ENCODE data around the gene TTBK2. TPM values are rescaled to one million over a fixed set of nuclear protein-coding genes. Genes with fewer than 3 reads are reported as not detected.

The TTBK2 gene
- total RNA-seq, 2 donors from 2014 or later: 14.0 to 21.9 TPM

DNA sequence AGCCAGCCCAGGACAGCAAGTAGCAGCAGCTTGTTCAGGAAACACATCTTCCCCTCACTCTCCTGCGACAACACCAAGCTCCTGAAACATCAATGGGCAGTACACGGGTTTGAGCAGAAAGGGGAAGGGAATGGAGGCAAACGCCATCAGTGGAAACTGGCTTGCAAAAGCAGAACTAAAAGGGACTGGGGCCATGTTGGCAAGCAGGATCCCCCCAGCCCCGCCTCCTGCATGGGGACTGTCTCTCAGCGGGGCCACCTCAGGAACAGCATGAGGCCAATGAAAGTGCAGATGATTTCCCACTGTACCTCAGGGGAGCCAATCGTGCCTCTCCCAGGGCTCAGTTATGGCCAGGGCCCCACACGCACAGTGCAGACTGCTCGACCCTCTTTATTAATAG, 190.4 kb downstream of the TTBK2 start:
- DNase-seq (ENCODE audit: low spot score) (no peak), ATAC-seq (no peak)
- no peaks in the 10 kb centered on the region for H3K27me3 Mint-ChIP-seq
- no peak overlapping the region for H3K4me3 Mint-ChIP-seq
- H3K36me3 Mint-ChIP-seq: peaks cover 25% of the 10 kb centered on the region
- H3K4me1 Mint-ChIP-seq (ENCODE audit: low read depth in 2 of 2): peaks cover 6 to 9% of the 10 kb centered on the region in 2 donors
- H3K27ac Mint-ChIP-seq: no peak overlapping the region
- no peaks in the 10 kb centered on the region for H3K9me3 Mint-ChIP-seq

DNA sequence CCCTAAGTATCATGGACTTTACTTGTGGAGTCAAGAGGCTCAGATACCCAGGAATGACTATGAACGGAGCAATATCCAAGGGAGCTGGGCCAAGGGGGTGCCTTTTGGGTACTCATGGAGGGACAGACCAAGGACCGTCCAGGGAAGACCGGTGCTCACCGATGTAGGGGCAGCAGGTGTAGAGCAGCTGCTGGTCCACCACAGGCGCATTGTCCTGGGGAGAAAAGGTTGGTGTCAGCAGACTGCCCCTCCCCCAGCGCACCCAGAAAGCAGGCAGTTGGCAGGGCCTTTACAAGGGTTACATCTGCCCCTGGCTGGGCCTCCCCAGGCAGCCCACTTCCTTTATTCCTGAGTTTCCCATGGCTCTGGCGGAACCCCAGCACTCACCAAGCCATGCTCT, 191.2 kb downstream of the TTBK2 start:
- no peaks in the 10 kb centered on the region for H3K27me3 Mint-ChIP-seq
- no peak overlapping the region for H3K4me3 Mint-ChIP-seq
- H3K9me3 Mint-ChIP-seq: no peaks in the 10 kb centered on the region
- peaks cover 25% of the 10 kb centered on the region for H3K36me3 Mint-ChIP-seq
- ATAC-seq: no peak
- DNase-seq (ENCODE audit: low spot score): no peak
- peaks cover 6 to 9% of the 10 kb centered on the region in 2 donors for H3K4me1 Mint-ChIP-seq (ENCODE audit: low read depth in 2 of 2)
- H3K27ac Mint-ChIP-seq: no peak overlapping the region

DNA sequence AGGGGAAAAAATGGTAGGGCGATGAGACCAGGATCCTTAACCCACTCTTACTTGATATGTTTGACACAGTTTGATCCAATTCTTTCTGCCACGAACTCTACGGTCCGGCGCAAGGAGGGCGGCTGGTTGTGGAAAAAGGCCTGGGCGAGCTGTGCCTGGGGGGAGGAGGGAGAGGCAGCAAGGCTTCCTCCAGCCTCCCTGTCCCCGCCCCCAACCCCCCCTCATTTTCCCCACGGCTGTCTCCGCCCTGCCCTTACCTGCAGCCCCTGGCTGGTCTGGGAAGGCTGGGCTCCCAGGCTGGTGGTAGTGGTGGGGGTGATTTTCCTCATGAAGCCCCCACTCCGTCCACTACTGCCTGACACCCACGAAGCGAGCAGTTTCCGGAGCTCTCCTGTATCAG, 191.6 kb downstream of the TTBK2 start:
- H3K4me1 Mint-ChIP-seq (ENCODE audit: low read depth in 2 of 2): peaks cover 2 to 5% of the 10 kb centered on the region in 2 donors
- peaks cover 22% of the 10 kb centered on the region for H3K36me3 Mint-ChIP-seq
- no peaks in the 10 kb centered on the region for H3K9me3 Mint-ChIP-seq
- ATAC-seq (no peak), DNase-seq (ENCODE audit: low spot score) (no peak)
- H3K27me3 Mint-ChIP-seq: no peaks in the 10 kb centered on the region
- no peak overlapping the region for H3K27ac Mint-ChIP-seq
- H3K4me3 Mint-ChIP-seq: no peak overlapping the region

DNA sequence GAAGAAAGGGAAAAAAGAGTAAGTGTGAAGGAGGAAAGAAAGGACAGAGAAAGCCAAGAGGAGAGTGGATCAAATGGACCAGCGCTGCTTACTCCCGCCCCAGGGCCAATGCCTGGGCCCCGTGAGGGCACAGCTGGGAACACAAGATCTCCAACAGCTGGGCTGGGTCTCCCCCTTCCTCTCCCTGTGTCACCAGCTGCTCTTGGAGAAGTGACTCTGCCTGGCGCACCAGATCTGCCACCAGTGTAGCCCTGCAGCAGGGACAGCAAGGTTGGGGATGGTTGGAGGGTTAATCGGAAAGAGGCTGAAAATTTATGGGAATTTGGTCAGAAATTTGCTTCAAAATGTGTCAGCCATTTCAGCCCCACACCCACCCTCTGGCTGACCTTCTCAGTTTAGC, 192.0 kb downstream of the TTBK2 start:
- Mint-ChIP-seq H3K4me1 (ENCODE audit: low read depth in 2 of 2) (peaks cover 2 to 5% of the 10 kb centered on the region in 2 donors), H3K4me3 (no peak overlapping the region), H3K36me3 (peaks cover 21% of the 10 kb centered on the region), H3K27me3 (no peaks in the 10 kb centered on the region), H3K27ac (no peak overlapping the region), H3K9me3 (no peaks in the 10 kb centered on the region)
- no peak for ATAC-seq
- no peak for DNase-seq (ENCODE audit: low spot score)

DNA sequence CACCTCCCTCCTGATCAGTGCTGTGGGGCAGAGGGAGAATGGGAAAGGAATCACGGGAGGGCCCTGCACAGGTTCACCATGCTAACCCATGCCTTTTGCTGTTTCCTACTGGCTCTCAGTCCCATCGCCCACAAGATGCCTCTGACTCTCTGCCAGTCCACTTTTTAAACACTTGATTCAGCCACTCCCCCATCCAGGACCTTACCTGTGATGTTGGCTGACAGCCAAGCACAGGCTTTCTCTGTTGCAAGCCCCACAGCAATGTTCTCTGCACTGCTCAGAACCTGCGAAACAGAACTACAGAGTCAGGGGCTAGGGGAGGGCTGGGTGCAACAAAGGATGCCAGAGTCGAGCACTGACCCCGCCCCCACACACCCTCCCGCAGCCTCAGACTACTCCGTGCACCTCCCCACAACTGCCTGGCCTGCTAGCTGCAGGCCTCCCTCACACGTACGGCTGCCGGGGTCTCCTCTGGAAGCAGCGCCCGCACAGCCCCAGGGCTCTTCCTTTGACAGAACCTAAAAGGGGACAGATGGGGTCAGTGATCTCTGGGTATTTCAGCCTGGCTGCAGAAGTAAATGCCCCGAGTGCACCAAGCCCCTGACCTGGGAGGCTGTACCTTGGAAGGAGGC, 192.7 kb downstream of the TTBK2 start:
- peaks cover 2 to 5% of the 10 kb centered on the region in 2 donors for H3K4me1 Mint-ChIP-seq (ENCODE audit: low read depth in 2 of 2)
- no peak overlapping the region for H3K4me3 Mint-ChIP-seq
- H3K36me3 Mint-ChIP-seq: peaks cover 19% of the 10 kb centered on the region
- no peak overlapping the region for H3K27ac Mint-ChIP-seq
- no peaks in the 10 kb centered on the region for H3K27me3 Mint-ChIP-seq
- no peaks in the 10 kb centered on the region for H3K9me3 Mint-ChIP-seq
- ATAC-seq: no peak
- no peak for DNase-seq (ENCODE audit: low spot score)

DNA sequence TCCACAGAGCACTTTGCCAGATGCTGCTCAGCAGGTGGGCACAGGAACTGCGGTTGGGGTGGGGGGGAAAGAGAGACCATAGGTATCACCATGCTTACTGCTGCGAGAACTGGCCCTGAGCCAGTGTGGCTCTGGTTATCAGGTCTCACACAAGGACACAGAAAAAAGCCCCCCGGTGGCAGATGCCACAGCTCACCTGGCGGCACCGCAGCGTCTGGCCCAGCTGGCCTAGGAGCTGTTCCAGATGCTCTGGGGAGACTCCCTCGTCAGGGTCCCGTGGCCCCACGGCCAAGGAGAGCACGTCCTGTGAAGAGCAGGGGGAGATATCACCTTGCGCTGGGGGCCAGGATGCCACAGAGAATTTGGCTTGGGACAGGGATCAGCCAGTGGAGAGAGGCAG, 194.5 kb downstream of the TTBK2 start:
- Mint-ChIP-seq H3K27ac (no peak overlapping the region), H3K4me1 (ENCODE audit: low read depth in 2 of 2) (no peaks in the 10 kb centered on the region), H3K36me3 (peaks cover 9% of the 10 kb centered on the region), H3K9me3 (no peaks in the 10 kb centered on the region), H3K4me3 (no peak overlapping the region), H3K27me3 (no peaks in the 10 kb centered on the region)
- ATAC-seq: no peak
- DNase-seq (ENCODE audit: low spot score): no peak

DNA sequence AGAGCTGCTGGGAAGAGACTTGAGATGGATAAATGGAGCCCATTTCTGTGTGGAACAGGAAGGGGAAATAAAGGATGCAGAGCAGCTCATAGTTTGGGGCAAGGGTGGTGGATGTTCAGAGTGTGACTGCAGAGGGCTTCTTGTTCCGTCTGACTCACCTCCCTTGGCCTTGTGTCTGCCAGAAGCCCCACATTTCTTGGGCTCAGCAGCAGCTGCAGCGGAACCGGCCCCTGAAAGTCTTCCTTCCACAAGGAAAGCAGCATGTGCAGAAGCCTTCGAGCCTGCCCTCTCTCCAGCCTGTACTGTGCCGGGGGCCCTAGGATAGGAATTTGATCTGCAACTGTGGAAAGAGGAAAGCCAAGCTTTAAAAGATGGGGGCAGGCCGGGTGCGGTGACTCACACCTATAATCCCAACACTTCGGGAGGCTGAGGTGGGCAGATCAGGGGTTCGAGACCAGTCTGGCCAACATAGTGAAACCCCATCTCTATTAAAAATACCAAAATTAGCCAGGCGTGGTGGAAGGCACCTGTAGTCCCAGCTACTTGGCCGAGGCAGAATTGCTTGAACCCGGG, 195.2 kb downstream of the TTBK2 start:
- no peak for DNase-seq (ENCODE audit: low spot score)
- Mint-ChIP-seq H3K36me3 (peaks cover 9% of the 10 kb centered on the region), H3K27ac (peak overlapping the region in 1 of 2 donors; percentile 45), H3K4me1 (ENCODE audit: low read depth in 2 of 2) (peaks cover 0 to under 1% of the 10 kb centered on the region in 2 donors), H3K27me3 (no peaks in the 10 kb centered on the region), H3K9me3 (no peaks in the 10 kb centered on the region), H3K4me3 (no peak overlapping the region)
- no peak for ATAC-seq

DNA sequence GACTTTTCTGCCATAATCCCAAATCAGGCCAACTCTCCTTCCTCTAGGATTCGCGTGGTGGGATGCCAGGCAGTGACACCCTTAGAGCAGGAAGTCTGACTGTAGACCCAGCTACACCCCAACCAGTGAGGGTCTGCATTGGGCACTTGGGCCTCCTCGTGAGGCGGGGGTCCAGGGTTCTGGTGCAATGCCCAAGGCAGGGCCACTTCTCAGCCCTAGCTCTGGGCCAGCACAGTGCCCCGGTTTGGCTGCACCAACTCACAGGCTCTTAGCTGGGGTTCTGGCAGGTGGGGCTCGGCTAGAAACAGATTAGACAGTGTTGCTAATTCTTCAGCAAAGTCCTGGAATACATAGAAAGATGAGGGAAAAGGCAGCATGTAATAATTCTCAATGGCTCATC, 196.3 kb downstream of the TTBK2 start:
- H3K4me1 Mint-ChIP-seq (ENCODE audit: low read depth in 2 of 2): peaks cover 0 to 4% of the 10 kb centered on the region in 2 donors
- H3K9me3 Mint-ChIP-seq: no peaks in the 10 kb centered on the region
- ATAC-seq (no peak), DNase-seq (ENCODE audit: low spot score) (no peak)
- H3K27me3 Mint-ChIP-seq: no peaks in the 10 kb centered on the region
- H3K27ac Mint-ChIP-seq: no peak overlapping the region
- no peak overlapping the region for H3K4me3 Mint-ChIP-seq
- peaks cover 9% of the 10 kb centered on the region for H3K36me3 Mint-ChIP-seq

DNA sequence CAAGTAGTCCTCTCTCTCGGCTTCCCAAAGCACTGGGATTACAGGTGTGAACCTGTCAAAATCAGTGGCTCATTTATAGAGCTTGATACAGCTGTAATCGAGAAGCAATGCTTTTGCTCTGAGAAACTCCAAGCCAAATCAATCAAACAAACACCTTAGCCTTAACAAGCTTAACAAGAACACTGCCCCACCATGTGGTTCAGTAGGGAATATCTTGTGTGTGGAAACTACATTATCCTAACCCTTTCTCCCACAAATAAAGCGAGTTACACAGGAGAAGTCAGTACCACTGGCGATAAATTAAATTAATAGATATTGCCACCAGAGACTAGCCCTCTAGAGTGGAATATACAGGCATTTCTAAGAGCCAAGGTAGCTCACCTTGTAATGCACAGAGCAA, 197.5 kb downstream of the TTBK2 start:
- peaks cover 9% of the 10 kb centered on the region for H3K36me3 Mint-ChIP-seq
- peaks cover 0 to 4% of the 10 kb centered on the region in 2 donors for H3K4me1 Mint-ChIP-seq (ENCODE audit: low read depth in 2 of 2)
- no peaks in the 10 kb centered on the region for H3K27me3 Mint-ChIP-seq
- H3K4me3 Mint-ChIP-seq: no peak overlapping the region
- no peak for DNase-seq (ENCODE audit: low spot score)
- no peak for ATAC-seq
- H3K9me3 Mint-ChIP-seq: no peaks in the 10 kb centered on the region
- no peak overlapping the region for H3K27ac Mint-ChIP-seq

DNA sequence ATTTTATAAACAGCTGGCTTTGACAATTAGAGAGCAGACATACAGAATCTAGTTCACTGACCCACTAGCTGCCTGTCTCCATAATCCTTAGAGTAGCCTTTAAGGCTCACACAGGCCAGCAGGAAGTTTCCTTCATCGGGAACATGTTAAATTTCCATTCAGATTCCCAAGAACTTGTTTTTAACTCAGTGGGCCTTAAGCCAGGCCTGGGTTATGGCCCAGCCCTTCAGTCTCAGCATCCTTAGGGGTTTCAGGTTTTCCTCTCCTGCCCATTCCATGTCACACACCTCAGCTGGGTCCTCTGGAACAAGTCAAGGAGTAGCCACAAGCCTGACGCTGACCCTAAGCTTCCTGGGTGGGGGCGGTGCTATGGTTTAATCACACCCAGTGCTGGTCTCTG, 198.7 kb downstream of the TTBK2 start:
- no peaks in the 10 kb centered on the region for H3K9me3 Mint-ChIP-seq

DNA sequence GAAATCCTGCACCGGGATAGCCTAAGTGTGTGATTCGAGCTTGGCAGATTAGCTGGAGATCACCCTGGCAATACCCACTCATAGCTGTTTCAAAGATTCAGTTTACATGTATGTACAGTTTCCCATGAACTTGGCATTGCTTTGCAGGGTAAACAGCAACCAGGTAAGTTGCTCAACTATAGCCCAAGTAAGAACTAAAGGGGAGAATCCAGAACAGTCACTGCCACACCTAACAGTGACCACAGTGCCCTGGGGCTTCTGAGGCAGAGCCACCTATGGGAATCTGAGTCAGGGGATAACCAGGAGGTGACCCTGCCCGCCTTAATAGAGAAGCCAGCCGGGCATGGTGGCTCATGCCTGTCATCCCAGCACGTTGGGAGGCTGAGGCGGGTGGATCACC, 199.6 kb downstream of the TTBK2 start:
- H3K36me3 Mint-ChIP-seq: no peaks in the 10 kb centered on the region
- no peak overlapping the region for H3K4me3 Mint-ChIP-seq
- H3K9me3 Mint-ChIP-seq: no peaks in the 10 kb centered on the region
- H3K4me1 Mint-ChIP-seq (ENCODE audit: low read depth in 2 of 2): peaks cover 0 to 4% of the 10 kb centered on the region in 2 donors
- no peaks in the 10 kb centered on the region for H3K27me3 Mint-ChIP-seq
- DNase-seq (ENCODE audit: low spot score): no peak
- ATAC-seq: no peak
- no peak overlapping the region for H3K27ac Mint-ChIP-seq

More for the DNA sequence above, 198.7 kb downstream of the TTBK2 start:
- H3K4me1 Mint-ChIP-seq (ENCODE audit: low read depth in 2 of 2): peaks cover 0 to 4% of the 10 kb centered on the region in 2 donors
- no peak overlapping the region for H3K27ac Mint-ChIP-seq
- H3K4me3 Mint-ChIP-seq: no peak overlapping the region
- H3K36me3 Mint-ChIP-seq: peaks cover 5% of the 10 kb centered on the region
- H3K27me3 Mint-ChIP-seq: no peaks in the 10 kb centered on the region
- no peak for DNase-seq (ENCODE audit: low spot score)
- ATAC-seq: no peak

DNA sequence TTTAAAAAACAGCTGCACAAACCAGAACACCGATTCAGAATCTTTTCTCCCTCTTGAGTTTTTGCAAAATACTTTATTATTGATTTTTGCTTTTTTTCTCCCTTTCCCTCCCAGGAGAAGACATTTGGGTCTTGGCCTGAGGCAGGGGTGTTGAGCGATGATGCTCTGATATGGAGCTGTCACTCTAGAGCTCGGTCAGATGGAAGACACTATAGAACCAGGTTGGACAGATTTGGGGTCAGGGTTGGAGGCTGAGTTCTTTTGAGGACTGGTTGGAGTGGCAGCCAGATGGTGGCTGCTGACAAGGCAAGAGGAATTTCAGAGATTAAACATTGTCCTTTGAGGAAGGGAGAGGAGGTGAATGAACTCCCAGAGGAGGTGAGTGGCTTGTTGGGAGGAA, 200.5 kb downstream of the TTBK2 start:
- Mint-ChIP-seq H3K27me3 (no peaks in the 10 kb centered on the region), H3K9me3 (no peaks in the 10 kb centered on the region), H3K27ac (peak overlapping the region; percentile 54 to 63), H3K4me1 (ENCODE audit: low read depth in 2 of 2) (peaks cover 0 to 4% of the 10 kb centered on the region in 2 donors), H3K36me3 (no peaks in the 10 kb centered on the region), H3K4me3 (no peak overlapping the region)
- DNase-seq (ENCODE audit: low spot score) (no peak), ATAC-seq (no peak)

DNA sequence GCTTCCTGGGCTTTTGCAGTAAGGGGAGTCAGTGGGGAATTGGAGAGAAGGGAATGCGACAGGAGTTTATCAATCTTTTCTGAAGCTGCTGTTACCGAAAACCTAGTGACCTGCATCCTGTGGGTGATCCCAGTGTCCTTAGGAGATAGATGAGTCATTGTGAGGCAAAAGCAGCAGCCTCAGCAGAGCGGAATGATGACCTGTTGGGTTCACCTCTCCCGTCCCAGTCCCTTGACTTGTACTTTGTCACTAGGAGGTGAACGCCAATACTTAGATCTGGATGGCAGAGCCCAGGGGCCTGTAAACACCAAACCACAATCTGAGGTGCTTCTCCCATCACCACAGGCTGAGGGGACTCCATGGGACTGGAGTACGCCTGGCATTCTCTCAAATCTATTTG, 201.5 kb downstream of the TTBK2 start:
- DNase-seq (ENCODE audit: low spot score) (no peak), ATAC-seq (no peak)
- Mint-ChIP-seq H3K27ac (no peak overlapping the region), H3K27me3 (no peaks in the 10 kb centered on the region), H3K4me3 (no peak overlapping the region), H3K36me3 (no peaks in the 10 kb centered on the region), H3K4me1 (ENCODE audit: low read depth in 2 of 2) (peaks cover 0 to 4% of the 10 kb centered on the region in 2 donors), H3K9me3 (no peaks in the 10 kb centered on the region)

DNA sequence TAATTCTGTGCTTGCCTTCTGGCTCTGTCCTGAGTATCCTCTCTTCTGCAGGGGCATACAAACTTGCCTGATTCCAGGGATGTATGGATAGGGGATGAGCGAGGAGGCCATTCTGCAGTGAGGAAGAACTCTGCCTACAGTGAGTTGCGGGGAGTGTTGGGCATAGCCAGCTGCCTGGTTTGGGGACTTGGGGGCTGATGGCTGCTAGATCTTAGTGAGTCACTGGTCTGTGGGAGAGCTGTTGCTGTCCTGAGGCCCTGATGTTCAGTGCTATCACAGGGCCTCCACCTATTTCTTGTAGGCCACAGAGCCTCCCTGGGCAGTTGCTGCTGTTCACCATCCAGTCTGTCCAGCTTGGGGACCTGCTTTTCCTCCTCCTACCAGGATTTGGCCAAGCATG, 204.0 kb downstream of the TTBK2 start:
- peaks cover 0 to 4% of the 10 kb centered on the region in 2 donors for H3K4me1 Mint-ChIP-seq (ENCODE audit: low read depth in 2 of 2)
- no peak overlapping the region for H3K27ac Mint-ChIP-seq
- H3K36me3 Mint-ChIP-seq: no peaks in the 10 kb centered on the region
- H3K4me3 Mint-ChIP-seq: no peak overlapping the region
- no peak for DNase-seq (ENCODE audit: low spot score)
- no peak for ATAC-seq
- no peaks in the 10 kb centered on the region for H3K27me3 Mint-ChIP-seq
- no peaks in the 10 kb centered on the region for H3K9me3 Mint-ChIP-seq

DNA sequence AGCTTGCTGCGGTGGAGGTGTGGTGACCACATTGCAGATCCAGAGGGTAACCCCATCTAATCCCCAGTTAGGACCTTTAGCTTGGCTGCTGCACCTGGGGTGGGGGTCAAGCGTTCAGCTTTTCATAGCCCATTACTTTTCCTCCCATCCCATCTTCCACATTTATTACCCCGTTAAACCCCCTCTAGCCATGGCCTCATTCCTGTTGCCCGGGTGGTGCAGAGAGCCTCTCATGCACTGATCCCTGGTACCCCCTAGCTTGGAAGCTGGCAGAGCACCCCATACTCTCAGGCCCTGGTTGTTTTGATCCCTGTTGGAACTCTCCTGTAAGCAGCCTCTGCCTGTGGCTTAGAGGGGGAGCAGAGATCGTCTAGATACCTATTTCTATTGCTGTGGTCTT, 204.5 kb downstream of the TTBK2 start:
- H3K4me1 Mint-ChIP-seq (ENCODE audit: low read depth in 2 of 2): peaks cover 0 to 4% of the 10 kb centered on the region in 2 donors
- H3K9me3 Mint-ChIP-seq: no peaks in the 10 kb centered on the region
- no peaks in the 10 kb centered on the region for H3K36me3 Mint-ChIP-seq
- no peak overlapping the region for H3K4me3 Mint-ChIP-seq
- H3K27ac Mint-ChIP-seq: no peak overlapping the region
- DNase-seq (ENCODE audit: low spot score) (no peak), ATAC-seq (no peak)
- no peaks in the 10 kb centered on the region for H3K27me3 Mint-ChIP-seq

All from natural killer cell treated with Interleukin-12 subunit alpha and Interleukin-12 subunit beta and Interleukin-15 and Interleukin-18, amount 100 ng/mL, for 72 hours (primary cell).